ENCODE results near the gene LRATD1. TPM values are rescaled to one million over a fixed set of nuclear protein-coding genes. Genes with fewer than 3 reads are reported as not detected.

Gene LRATD1
- total RNA-seq, 1 donor from 2014 or later = 8.0 TPM

GRCh38 chr2:14633461-14634181 lies 1.1 kb downstream of the LRATD1 start:
- Histone ChIP-seq H3K4me1 (peaks cover 9% of the 10 kb centered on the region), H3K27me3 (ENCODE audit: low read depth) (peaks cover 33% of the 10 kb centered on the region), H3K27ac (no peak overlapping the region), H3K4me3 (peak overlapping the region; percentile 63), H3K9me3 (no peaks in the 10 kb centered on the region), H3K36me3 (no peaks in the 10 kb centered on the region)
- intact Hi-C loops (cut with DNase I) = no loop called here
- ATAC-seq (peak in 1 of 2 donors; percentile 1), DNase-seq (peak; percentile 47)
- TF ChIP-seq CTCF (IDR thresholded peaks at IDR 0.05) = no peak

GRCh38 chr2:14634182-14634488 lies 1.6 kb downstream of the LRATD1 start:
- intact Hi-C loops (cut with DNase I) = no loop called here
- Histone ChIP-seq H3K36me3 (no peaks in the 10 kb centered on the region), H3K4me1 (peaks cover 9% of the 10 kb centered on the region), H3K27ac (peak overlapping the region; percentile 81), H3K9me3 (no peaks in the 10 kb centered on the region), H3K4me3 (peak overlapping the region; percentile 63), H3K27me3 (ENCODE audit: low read depth) (peaks cover 33% of the 10 kb centered on the region)
- ATAC-seq = no peak
- no peak for TF ChIP-seq CTCF (IDR thresholded peaks at IDR 0.05)
- DNase-seq = no peak

- Histone ChIP-seq H3K9me3 (no peaks in the 10 kb centered on the region), H3K27ac (peak overlapping the region; percentile 81), H3K4me3 (peak overlapping the region; percentile 63), H3K4me1 (peaks cover 9% of the 10 kb centered on the region), H3K36me3 (no peaks in the 10 kb centered on the region), H3K27me3 (ENCODE audit: low read depth) (peaks cover 33% of the 10 kb centered on the region)
- ATAC-seq (peak; percentile 89 to 91), DNase-seq (peak; percentile 90)
- TF ChIP-seq CTCF (IDR thresholded peaks at IDR 0.05) = peak; percentile 76
- intact Hi-C loops (cut with DNase I) = no loop called here
Measured at GRCh38 chr2:14634489-14635390, 2.2 kb downstream of the LRATD1 start.

GRCh38 chr2:14635391-14635871 lies 2.9 kb downstream of the LRATD1 start:
- H3K4me3 ChIP-seq = peak overlapping the region; percentile 63
- TF ChIP-seq CTCF (IDR thresholded peaks at IDR 0.05) = no peak
- peak; percentile 77 for DNase-seq
- intact Hi-C loops (cut with DNase I) = no loop called here
- H3K27me3 ChIP-seq (ENCODE audit: low read depth) = peaks cover 33% of the 10 kb centered on the region
- H3K4me1 ChIP-seq = peaks cover 9% of the 10 kb centered on the region
- H3K9me3 ChIP-seq = no peaks in the 10 kb centered on the region
- H3K27ac ChIP-seq = peak overlapping the region; percentile 81
- H3K36me3 ChIP-seq = no peaks in the 10 kb centered on the region
- peak; percentile 52 to 59 for ATAC-seq

GRCh38 chr2:14638488-14638887 lies 6.0 kb downstream of the LRATD1 start:
- no peak for ATAC-seq
- intact Hi-C loops (cut with DNase I) = no loop called here
- H3K9me3 ChIP-seq = no peaks in the 10 kb centered on the region
- no peak for TF ChIP-seq CTCF (IDR thresholded peaks at IDR 0.05)
- peaks cover 9% of the 10 kb centered on the region for H3K4me1 ChIP-seq
- H3K4me3 ChIP-seq = no peak overlapping the region
- H3K27me3 ChIP-seq (ENCODE audit: low read depth) = peaks cover 19% of the 10 kb centered on the region
- H3K27ac ChIP-seq = no peak overlapping the region
- no peak for DNase-seq
- H3K36me3 ChIP-seq = no peaks in the 10 kb centered on the region
